HG02759 (cell line): ENCODE measurements around the gene RAG2.

ENCODE experiments used
- ATAC-seq: cut with Tn5 transposase; IDR thresholded peaks from one replicate; pipeline ENCODE4 v1.9.1; 2021; ENCODE audit warnings: mild to moderate bottlenecking, moderate library complexity; ENCODE audit not compliant: unreplicated experiment

The RAG2 gene

GRCh38 chr11:36598051-36598450 is at the start of gene RAG2:
RAG2 (minus strand) TSS chr11:36598236; CDS start chr11:36594168, 4,068 bp downstream.
- ATAC-seq: no peak

- ATAC-seq: no peak
Observed at GRCh38 chr11:36638556-36638955, 40.5 kb upstream of the RAG2 start.

GRCh38 chr11:36635066-36635862 is 37.2 kb upstream of the RAG2 start:
- ATAC-seq: no peak

GRCh38 chr11:36631774-36632173 is 33.7 kb upstream of the RAG2 start:
- peak; percentile 72 for ATAC-seq

- no peak for ATAC-seq
Observed at GRCh38 chr11:36628765-36629244, 30.8 kb upstream of the RAG2 start.

- no peak for ATAC-seq
Observed at GRCh38 chr11:36628141-36628540, 30.1 kb upstream of the RAG2 start.

- ATAC-seq: no peak
Observed at GRCh38 chr11:36627471-36627870, 29.4 kb upstream of the RAG2 start.

GRCh38 chr11:36627006-36627405 is 29.0 kb upstream of the RAG2 start:
- ATAC-seq: no peak

- ATAC-seq: no peak
Observed at GRCh38 chr11:36623494-36623893, 25.5 kb upstream of the RAG2 start.

- ATAC-seq: peak; percentile 57
Observed at GRCh38 chr11:36622431-36623136, 24.5 kb upstream of the RAG2 start.

GRCh38 chr11:36620246-36620645 is 22.2 kb upstream of the RAG2 start:
- no peak for ATAC-seq

- ATAC-seq: no peak
Observed at GRCh38 chr11:36619502-36619901, 21.5 kb upstream of the RAG2 start.

- ATAC-seq: no peak
Observed at GRCh38 chr11:36618363-36619047, 20.5 kb upstream of the RAG2 start.

GRCh38 chr11:36617543-36618362 is 19.7 kb upstream of the RAG2 start:
- ATAC-seq: no peak

- no peak for ATAC-seq
Observed at GRCh38 chr11:36615826-36616225, 17.8 kb upstream of the RAG2 start.

- no peak for ATAC-seq
Observed at GRCh38 chr11:36609383-36609782, 11.3 kb upstream of the RAG2 start.

- ATAC-seq: no peak
Observed at GRCh38 chr11:36608491-36609199, 10.6 kb upstream of the RAG2 start.

- ATAC-seq: peak; percentile 53
Observed at GRCh38 chr11:36605221-36606216, 7.5 kb upstream of the RAG2 start.

- no peak for ATAC-seq
Observed at GRCh38 chr11:36602135-36602534, 4.1 kb upstream of the RAG2 start.
